ENCODE data around the gene DIO3. TPM values are rescaled to one million over a fixed set of nuclear protein-coding genes. Genes with fewer than 3 reads are reported as not detected.

The DIO3 gene
- total RNA-seq, 1 donor from 2014 or later: 1.9 TPM

GRCh38 chr14:101599234-101599885 lies 38.1 kb downstream of the DIO3 start:
- DNase-seq (no peak), ATAC-seq (no peak)
- Histone ChIP-seq H3K4me3 (no peak overlapping the region), H3K4me1 (peaks cover 9% of the 10 kb centered on the region), H3K27ac (no peak overlapping the region), H3K36me3 (no peaks in the 10 kb centered on the region), H3K27me3 (ENCODE audit: low read depth) (no peaks in the 10 kb centered on the region), H3K9me3 (no peaks in the 10 kb centered on the region)
- intact Hi-C loops (cut with DNase I): no loop called here
- no peak for TF ChIP-seq CTCF (IDR thresholded peaks at IDR 0.05)

- H3K27ac ChIP-seq: no peak overlapping the region
- DNase-seq (no peak), ATAC-seq (no peak)
- peaks cover 9% of the 10 kb centered on the region for H3K4me1 ChIP-seq
- H3K4me3 ChIP-seq: no peak overlapping the region
- H3K36me3 ChIP-seq: no peaks in the 10 kb centered on the region
- no peak for TF ChIP-seq CTCF (IDR thresholded peaks at IDR 0.05)
- intact Hi-C loops (cut with DNase I): no loop called here
- no peaks in the 10 kb centered on the region for H3K9me3 ChIP-seq
- no peaks in the 10 kb centered on the region for H3K27me3 ChIP-seq (ENCODE audit: low read depth)
Measured at GRCh38 chr14:101600336-101600890, 39.1 kb downstream of the DIO3 start.

GRCh38 chr14:101600891-101601605 lies 39.8 kb downstream of the DIO3 start:
- ATAC-seq: no peak
- Histone ChIP-seq H3K4me1 (peaks cover 9% of the 10 kb centered on the region), H3K27ac (no peak overlapping the region), H3K4me3 (no peak overlapping the region), H3K9me3 (no peaks in the 10 kb centered on the region), H3K36me3 (no peaks in the 10 kb centered on the region), H3K27me3 (ENCODE audit: low read depth) (peaks cover under 1% of the 10 kb centered on the region)
- intact Hi-C loops (cut with DNase I): no loop called here
- no peak for TF ChIP-seq CTCF (IDR thresholded peaks at IDR 0.05)
- DNase-seq: no peak

GRCh38 chr14:101601606-101602465 lies 40.5 kb downstream of the DIO3 start:
- H3K27ac ChIP-seq: no peak overlapping the region
- intact Hi-C loops (cut with DNase I): no loop called here
- peaks cover 4% of the 10 kb centered on the region for H3K4me1 ChIP-seq
- DNase-seq (no peak), ATAC-seq (peak in 1 of 2 donors; percentile 31)
- H3K9me3 ChIP-seq: no peaks in the 10 kb centered on the region
- no peak overlapping the region for H3K4me3 ChIP-seq
- H3K36me3 ChIP-seq: no peaks in the 10 kb centered on the region
- peaks cover 4% of the 10 kb centered on the region for H3K27me3 ChIP-seq (ENCODE audit: low read depth)
- TF ChIP-seq CTCF (IDR thresholded peaks at IDR 0.05): no peak

GRCh38 chr14:101602466-101602840 lies 41.2 kb downstream of the DIO3 start:
- DNase-seq (no peak), ATAC-seq (no peak)
- intact Hi-C loops (cut with DNase I): no loop called here
- Histone ChIP-seq H3K4me3 (no peak overlapping the region), H3K4me1 (no peaks in the 10 kb centered on the region), H3K9me3 (no peaks in the 10 kb centered on the region), H3K27ac (no peak overlapping the region), H3K36me3 (no peaks in the 10 kb centered on the region), H3K27me3 (ENCODE audit: low read depth) (peaks cover 4% of the 10 kb centered on the region)
- no peak for TF ChIP-seq CTCF (IDR thresholded peaks at IDR 0.05)
